Fibroblast of mammary gland (primary cell): ENCODE data around the gene DEPDC1B.
"Not testable (repeated sequence)": the region's sequence is repeated elsewhere in the genome, so short reads cannot be mapped to it uniquely, and the experiment has no call there.

Experiments used
- DNase-seq: peaks from one replicate; pipeline ENCODE4 v3.0.0-alpha.2; 2010; ENCODE audit warnings: low read depth
- H3K4me3 ChIP-seq: 2 replicates; pipeline ENCODE4 v1.5.1; 2011; ENCODE audit warnings: low read depth, mild to moderate bottlenecking, low read length, moderate library complexity; ENCODE audit not compliant: control insufficient read depth
- TF ChIP-seq, protein P1 (sequence below): conservative IDR thresholded peaks from 2 replicates; pipeline ENCODE4 v1.5.1; 2011; ENCODE audit warnings: low read depth, low read length, inconsistent platforms; ENCODE audit not compliant: control insufficient read depth, insufficient read depth

Gene DEPDC1B

DNA sequence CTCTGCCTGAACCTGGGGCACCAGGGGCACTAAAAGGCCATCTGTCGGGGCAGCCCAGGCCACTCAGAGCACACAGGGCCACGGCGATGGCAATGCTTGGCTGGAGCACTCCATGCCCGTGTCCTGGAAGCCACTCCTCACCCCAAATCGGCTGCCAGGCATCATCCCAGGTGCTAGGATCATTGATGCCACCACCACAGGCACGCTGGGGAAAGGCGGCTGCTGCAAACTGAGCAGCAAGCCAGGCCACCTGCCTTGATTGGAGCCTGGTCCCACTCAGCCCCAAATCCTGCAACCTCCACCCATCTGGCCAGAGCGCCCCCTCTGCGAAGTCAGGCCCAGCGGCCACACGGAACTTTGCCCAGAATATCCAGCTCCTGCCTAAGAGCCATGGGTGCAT lies 67.8 kb downstream of the DEPDC1B start:
- DNase-seq = no peak
- H3K4me3 ChIP-seq = no peak overlapping the region

DNA sequence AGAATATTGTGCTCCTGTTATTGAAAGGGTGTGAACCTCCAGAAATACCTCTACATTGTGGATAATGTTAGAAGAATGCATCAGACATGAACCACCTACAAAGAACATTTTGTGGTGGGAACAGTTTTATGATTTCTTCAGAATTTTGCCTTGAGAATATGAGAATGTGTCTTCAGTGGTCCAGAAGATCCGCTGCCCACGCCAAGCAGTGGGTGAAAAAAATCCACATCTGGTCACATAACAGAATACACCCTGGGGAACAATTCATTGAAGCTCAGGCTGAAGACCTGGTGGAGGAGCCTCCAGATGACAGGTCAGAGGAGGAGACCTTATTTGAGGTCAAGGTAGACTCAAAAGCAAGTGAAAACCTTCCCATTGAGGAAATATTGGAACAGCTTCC lies 69.1 kb downstream of the DEPDC1B start:
- TF ChIP-seq, protein P1, sequence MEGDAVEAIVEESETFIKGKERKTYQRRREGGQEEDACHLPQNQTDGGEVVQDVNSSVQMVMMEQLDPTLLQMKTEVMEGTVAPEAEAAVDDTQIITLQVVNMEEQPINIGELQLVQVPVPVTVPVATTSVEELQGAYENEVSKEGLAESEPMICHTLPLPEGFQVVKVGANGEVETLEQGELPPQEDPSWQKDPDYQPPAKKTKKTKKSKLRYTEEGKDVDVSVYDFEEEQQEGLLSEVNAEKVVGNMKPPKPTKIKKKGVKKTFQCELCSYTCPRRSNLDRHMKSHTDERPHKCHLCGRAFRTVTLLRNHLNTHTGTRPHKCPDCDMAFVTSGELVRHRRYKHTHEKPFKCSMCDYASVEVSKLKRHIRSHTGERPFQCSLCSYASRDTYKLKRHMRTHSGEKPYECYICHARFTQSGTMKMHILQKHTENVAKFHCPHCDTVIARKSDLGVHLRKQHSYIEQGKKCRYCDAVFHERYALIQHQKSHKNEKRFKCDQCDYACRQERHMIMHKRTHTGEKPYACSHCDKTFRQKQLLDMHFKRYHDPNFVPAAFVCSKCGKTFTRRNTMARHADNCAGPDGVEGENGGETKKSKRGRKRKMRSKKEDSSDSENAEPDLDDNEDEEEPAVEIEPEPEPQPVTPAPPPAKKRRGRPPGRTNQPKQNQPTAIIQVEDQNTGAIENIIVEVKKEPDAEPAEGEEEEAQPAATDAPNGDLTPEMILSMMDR = no peak
- H3K4me3 ChIP-seq = no peak overlapping the region
- DNase-seq = no peak

More for the DNA sequence above, 67.8 kb downstream of the DEPDC1B start:
- TF ChIP-seq, protein P1 = no peak

DNA sequence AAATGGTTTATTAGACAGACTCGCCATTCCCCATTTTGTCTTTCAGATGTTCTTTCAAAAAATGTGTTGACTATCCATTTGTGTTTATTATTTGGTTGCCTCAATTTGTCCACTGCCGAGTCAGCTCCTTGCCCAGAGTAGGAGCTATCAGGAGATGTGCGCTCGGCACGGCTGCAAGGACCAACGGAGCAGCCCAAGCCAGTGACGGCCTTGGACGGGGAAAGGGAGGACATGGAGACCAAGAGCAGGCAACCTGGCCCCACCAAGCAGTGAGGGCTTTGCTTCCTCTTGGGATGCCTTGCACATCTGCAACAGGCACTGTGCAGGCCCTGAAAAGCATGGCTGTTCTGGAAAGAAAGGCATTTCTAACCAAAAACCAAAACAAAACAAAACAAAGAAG lies 69.8 kb downstream of the DEPDC1B start:
- TF ChIP-seq, protein P1 = no peak
- no peak for DNase-seq
- H3K4me3 ChIP-seq = no peak overlapping the region

DNA sequence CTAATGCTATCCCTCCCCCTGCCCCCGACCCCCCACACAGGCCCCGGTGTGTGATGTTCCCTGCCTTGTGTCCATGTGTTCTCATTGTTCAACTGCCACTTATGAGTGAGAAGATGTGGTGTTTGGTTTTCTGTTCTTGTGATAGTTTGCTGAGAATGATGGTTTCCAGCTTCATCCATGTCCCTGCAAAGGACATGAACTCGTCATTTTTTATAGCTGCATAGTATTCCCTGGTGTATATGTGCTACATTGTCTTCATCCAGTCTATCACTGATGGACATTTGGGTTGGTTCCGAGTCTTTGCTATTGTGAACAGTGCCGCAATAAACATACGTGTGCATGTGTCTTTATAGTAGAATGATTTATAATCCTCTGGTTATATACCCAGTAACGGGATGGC lies 75.1 kb downstream of the DEPDC1B start:
- not testable (repeated sequence) for H3K4me3 ChIP-seq, DNase-seq

DNA sequence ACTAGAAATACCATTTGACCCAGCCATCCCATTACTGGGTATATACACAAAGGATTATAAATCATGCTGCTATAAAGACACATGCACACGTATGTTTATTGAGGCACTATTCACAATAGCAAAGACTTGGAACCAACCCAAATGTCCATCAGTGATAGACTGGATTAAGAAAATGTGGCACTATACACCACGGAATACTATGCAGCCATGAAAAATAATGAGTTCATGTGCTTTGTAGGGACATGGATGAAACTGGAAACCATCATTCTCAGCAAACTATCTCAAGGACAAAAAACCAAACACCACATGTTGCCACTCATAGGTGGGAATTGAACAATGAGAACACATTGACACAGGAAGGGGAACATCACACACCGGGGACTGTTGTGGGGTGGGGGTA lies 79.2 kb downstream of the DEPDC1B start:
- DNase-seq, H3K4me3 ChIP-seq: not testable (repeated sequence)

DNA sequence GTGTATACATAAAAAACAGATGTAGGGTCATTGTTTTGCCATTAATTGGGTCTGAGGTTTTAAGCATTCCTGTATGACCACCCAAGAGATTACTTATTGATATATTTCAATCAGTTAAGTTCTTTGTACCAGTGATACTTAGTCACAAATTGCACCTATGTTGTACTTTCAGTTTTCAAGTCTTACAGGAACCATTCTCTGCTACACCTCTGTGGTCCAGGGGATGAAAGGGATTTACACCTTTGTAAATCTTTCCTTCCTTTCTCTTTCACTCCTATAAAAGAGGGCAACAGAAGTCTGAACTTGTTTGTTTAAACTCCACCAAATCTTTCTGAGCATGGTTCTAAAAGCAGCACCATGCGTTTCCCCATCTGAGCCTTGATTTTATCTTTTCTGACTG lies 86.1 kb downstream of the DEPDC1B start:
- no peak for DNase-seq
- no peak overlapping the region for H3K4me3 ChIP-seq
- TF ChIP-seq, protein P1 = no peak

DNA sequence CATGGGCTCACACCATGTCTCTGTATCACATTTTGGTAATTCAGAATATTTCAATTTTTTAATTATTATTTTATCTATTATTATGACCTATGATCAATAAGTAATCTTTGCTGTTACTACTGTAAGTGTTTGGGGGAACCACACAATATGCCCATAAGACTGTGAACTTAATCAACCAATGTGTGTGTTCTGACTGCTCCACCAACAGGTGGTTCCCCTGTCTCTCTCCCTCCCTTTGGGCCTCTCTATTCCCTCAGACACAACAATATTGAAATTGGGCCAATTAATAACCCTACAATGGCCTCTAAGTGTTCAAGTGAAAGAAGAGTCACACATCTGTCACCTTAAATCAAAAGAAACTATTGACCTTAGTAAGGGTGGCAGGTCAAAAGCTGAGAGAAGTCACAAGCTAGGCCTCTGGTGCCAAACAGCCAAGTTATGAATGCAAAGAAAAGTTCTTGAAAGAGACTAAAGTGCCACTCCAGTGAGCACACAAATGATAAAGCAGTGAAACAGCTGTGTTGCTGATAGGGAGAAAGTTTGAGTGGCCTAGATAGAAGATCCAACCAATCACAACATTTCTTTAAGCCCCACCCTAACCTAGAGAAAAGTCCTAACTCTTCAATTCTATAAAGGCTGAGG lies 88.7 kb downstream of the DEPDC1B start:
- TF ChIP-seq, protein P1 = no peak
- no peak for DNase-seq
- no peak overlapping the region for H3K4me3 ChIP-seq

DNA sequence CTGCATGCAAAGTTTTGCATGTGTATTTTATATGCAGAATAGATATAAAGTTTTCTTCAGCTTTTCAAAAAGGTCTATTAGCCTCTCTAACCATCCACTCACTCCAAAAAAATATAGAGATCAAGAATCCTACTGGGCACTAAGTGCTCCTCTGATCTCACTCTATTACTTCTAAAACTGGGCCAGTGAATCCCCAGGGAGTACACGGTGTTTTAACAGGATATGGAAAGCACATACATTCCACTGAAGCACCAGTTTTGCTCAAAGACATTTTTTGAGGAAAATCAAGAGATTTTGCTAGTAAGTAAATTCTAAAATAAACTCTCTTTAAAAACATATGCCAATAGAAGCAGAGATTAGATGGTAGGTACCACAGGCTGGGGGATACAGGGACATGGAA lies 95.2 kb downstream of the DEPDC1B start:
- peak; percentile 45 for DNase-seq

More for the DNA sequence above, 95.2 kb downstream of the DEPDC1B start:
- H3K4me3 ChIP-seq = no peak overlapping the region
- TF ChIP-seq, protein P1 = no peak
